SK-N-SH treated with all-trans-retinoic acid at 6 μM for 48 hours (cell line): ENCODE data around the gene PBX4.

ENCODE experiments used
- ATAC-seq: fragments of 200-7000 bp; cut with Tn5 transposase; 3 replicates; pipeline ENCODE4 v1.9.1; 2020; ENCODE audit warnings: mild to moderate bottlenecking, moderate library complexity
- ARNTL ChIP-seq: fragments of 450-650 bp; formaldehyde crosslinking; IDR thresholded peaks from 2 replicates; pipeline ENCODE4 v1.5.0; 2020; ENCODE audit warnings: low read depth, mild to moderate bottlenecking, moderate library complexity, borderline replicate concordance
- BACH2 ChIP-seq: fragments of 250-450 bp; sonication (Bioruptor Pico); IDR thresholded peaks from 2 replicates; pipeline ENCODE4 v1.9.0; 2021; ENCODE audit warnings: mild to moderate bottlenecking, borderline replicate concordance
- CREB5 ChIP-seq: fragments of 250-450 bp; sonication (Bioruptor Pico); IDR thresholded peaks from 2 replicates; pipeline ENCODE4 v1.5.1; 2020; ENCODE audit warnings: low read depth, mild to moderate bottlenecking, moderate library complexity
- CSRNP3 ChIP-seq: fragments of 250-450 bp; sonication (Bioruptor Pico); IDR thresholded peaks from 2 replicates; pipeline ENCODE4 v1.5.1; 2021; ENCODE audit warnings: mild to moderate bottlenecking, moderate library complexity
- ESRRG ChIP-seq: fragments of 250-450 bp; sonication (Bioruptor Pico); IDR thresholded peaks from 2 replicates; pipeline ENCODE4 v1.6.1; 2021; ENCODE audit warnings: mild to moderate bottlenecking
- GLIS3 ChIP-seq: fragments of 250-450 bp; sonication (Bioruptor Pico); IDR thresholded peaks from 2 replicates; pipeline ENCODE4 v1.5.0; 2020; ENCODE audit warnings: mild to moderate bottlenecking, moderate library complexity
- OSR1 ChIP-seq: fragments of 250-450 bp; sonication (Bioruptor Pico); IDR thresholded peaks from 2 replicates; pipeline ENCODE4 v1.8.0; 2022; ENCODE audit warnings: moderate library complexity, mild to moderate bottlenecking, inconsistent platforms
- PATZ1 ChIP-seq: fragments of 250-450 bp; sonication (Bioruptor Pico); IDR thresholded peaks from 2 replicates; pipeline ENCODE4 v1.8.0; 2020; ENCODE audit warnings: mild to moderate bottlenecking, moderate library complexity, borderline replicate concordance
- POU6F1 ChIP-seq: fragments of 250-450 bp; sonication (Bioruptor Pico); IDR thresholded peaks from 2 replicates; pipeline ENCODE4 v1.8.0; 2021; ENCODE audit warnings: low read depth, mild to moderate bottlenecking, moderate library complexity, borderline replicate concordance
- PPARA ChIP-seq: fragments of 250-450 bp; sonication (Bioruptor Pico); IDR thresholded peaks from 2 replicates; pipeline ENCODE4 v1.5.0; 2020; ENCODE audit warnings: mild to moderate bottlenecking, borderline replicate concordance
- RARB ChIP-seq: fragments of 250-450 bp; sonication (Bioruptor Pico); IDR thresholded peaks from 2 replicates; pipeline ENCODE4 v1.8.0; 2021; ENCODE audit warnings: mild to moderate bottlenecking, moderate library complexity
- SNAI2 ChIP-seq: fragments of 250-450 bp; sonication (Bioruptor Pico); IDR thresholded peaks from 2 replicates; pipeline ENCODE4 v1.5.0; 2020; ENCODE audit warnings: mild to moderate bottlenecking, moderate library complexity
- TCF4 ChIP-seq: fragments of 250-450 bp; sonication (Bioruptor Pico); IDR thresholded peaks from 2 replicates; pipeline ENCODE4 v1.8.0; 2021; ENCODE audit warnings: mild to moderate bottlenecking, moderate library complexity, borderline replicate concordance
- TOX ChIP-seq: fragments of 250-450 bp; sonication (Bioruptor Pico); IDR thresholded peaks from 2 replicates; pipeline ENCODE4 v1.8.0; 2021; ENCODE audit warnings: mild to moderate bottlenecking, moderate library complexity, borderline replicate concordance
- TSHZ2 ChIP-seq: fragments of 250-450 bp; sonication (Bioruptor Pico); IDR thresholded peaks from 2 replicates; pipeline ENCODE4 v1.5.0; 2020; ENCODE audit warnings: mild to moderate bottlenecking, moderate library complexity
- ZC3H10 ChIP-seq: fragments of 250-450 bp; sonication (Bioruptor Pico); IDR thresholded peaks from 2 replicates; pipeline ENCODE4 v1.5.1; 2021; ENCODE audit warnings: mild to moderate bottlenecking, moderate library complexity
- ZFP3 ChIP-seq: fragments of 250-450 bp; sonication (Bioruptor Pico); IDR thresholded peaks from 2 replicates; pipeline ENCODE4 v1.5.0; 2020; ENCODE audit warnings: mild to moderate bottlenecking, moderate library complexity
- ZFP30 ChIP-seq: fragments of 450-650 bp; formaldehyde crosslinking; IDR thresholded peaks from 2 replicates; pipeline ENCODE4 v1.5.0; 2022; ENCODE audit warnings: mild to moderate bottlenecking, moderate library complexity
- ZNF565 ChIP-seq: fragments of 450-650 bp; formaldehyde crosslinking; conservative IDR thresholded peaks from 2 replicates; pipeline ENCODE4 v1.5.0; 2020; ENCODE audit warnings: low read depth, mild to moderate bottlenecking, moderate library complexity
- ZNF70 ChIP-seq: fragments of 450-650 bp; formaldehyde crosslinking; IDR thresholded peaks from 2 replicates; pipeline ENCODE4 v1.5.0; 2020; ENCODE audit warnings: mild to moderate bottlenecking, moderate library complexity

Gene PBX4

GRCh38 chr19:19584356-19584755 is 34.1 kb downstream of the PBX4 start (continued):
- TF ChIP-seq CREB5 (CRISPR knock-in tag), result no peak

- TF ChIP-seq CREB5 (CRISPR knock-in tag), result no peak
- no peak for TF ChIP-seq TCF4 (CRISPR knock-in tag)
- TF ChIP-seq CSRNP3 (CRISPR knock-in tag), result no peak
- no peak for TF ChIP-seq TSHZ2 (CRISPR knock-in tag)
- TF ChIP-seq ZNF565 (CRISPR knock-in tag), result no peak
- no peak for TF ChIP-seq ZC3H10 (CRISPR knock-in tag)
- no peak for TF ChIP-seq OSR1 (CRISPR knock-in tag)
- no peak for TF ChIP-seq SNAI2 (CRISPR knock-in tag)
- no peak for TF ChIP-seq ZFP3 (CRISPR knock-in tag)
- no peak for TF ChIP-seq PPARA (CRISPR knock-in tag)
- TF ChIP-seq POU6F1 (CRISPR knock-in tag), result no peak
- TF ChIP-seq ESRRG, result no peak
- no peak for TF ChIP-seq PATZ1 (CRISPR knock-in tag)
- no peak for TF ChIP-seq ZNF70 (CRISPR knock-in tag)
- no peak for TF ChIP-seq TOX (CRISPR knock-in tag)
- no peak for ATAC-seq
These were observed 36.0 kb downstream of the PBX4 start for GRCh38 chr19:19582471-19582870.

- no peak for ATAC-seq
- no peak for TF ChIP-seq ESRRG
- no peak for TF ChIP-seq CREB5 (CRISPR knock-in tag)
- TF ChIP-seq GLIS3 (CRISPR knock-in tag), result no peak
- TF ChIP-seq ZNF70 (CRISPR knock-in tag), result no peak
- no peak for TF ChIP-seq CSRNP3 (CRISPR knock-in tag)
- no peak for TF ChIP-seq ARNTL
- TF ChIP-seq ZC3H10 (CRISPR knock-in tag), result no peak
- TF ChIP-seq POU6F1 (CRISPR knock-in tag), result no peak
- no peak for TF ChIP-seq BACH2 (CRISPR knock-in tag)
- no peak for TF ChIP-seq ZFP3 (CRISPR knock-in tag)
- TF ChIP-seq RARB (CRISPR knock-in tag), result no peak
- no peak for TF ChIP-seq ZNF565 (CRISPR knock-in tag)
- TF ChIP-seq ZFP30, result no peak
- no peak for TF ChIP-seq OSR1 (CRISPR knock-in tag)
- TF ChIP-seq SNAI2 (CRISPR knock-in tag), result no peak
These were observed 37.1 kb downstream of the PBX4 start for GRCh38 chr19:19581391-19581790.
